Choroid plexus epithelial cell (primary cell): ENCODE data around the gene ZNF224.

ENCODE experiments used
- DNase-seq: peaks from one replicate; pipeline ENCODE4 v3.0.0-alpha.2; 2010; ENCODE audit warnings: low read depth
- H3K4me3 ChIP-seq: 2 replicates; pipeline ENCODE4 v1.5.1; 2011; ENCODE audit warnings: low read depth, mild to moderate bottlenecking, control low read depth, low read length, moderate library complexity
- CTCF ChIP-seq: conservative IDR thresholded peaks from 2 replicates; pipeline ENCODE4 v1.5.1; 2011; ENCODE audit warnings: low read depth, mild to moderate bottlenecking, control low read depth, inconsistent platforms, low read length, moderate library complexity

ZNF224 gene

DNA sequence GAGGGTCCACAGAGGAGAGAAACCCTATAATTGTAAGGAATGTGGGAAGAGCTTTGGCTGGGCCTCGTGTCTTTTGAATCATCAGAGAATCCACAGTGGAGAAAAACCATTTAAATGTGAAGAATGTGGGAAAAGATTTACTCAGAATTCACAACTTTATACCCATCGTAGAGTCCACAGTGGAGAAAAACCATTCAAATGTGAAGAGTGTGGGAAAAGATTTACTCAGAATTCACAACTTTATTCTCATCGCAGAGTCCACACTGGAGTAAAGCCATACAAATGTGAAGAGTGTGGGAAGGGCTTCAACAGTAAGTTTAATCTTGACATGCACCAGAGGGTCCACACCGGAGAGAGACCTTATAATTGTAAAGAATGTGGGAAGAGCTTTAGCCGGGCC, 37.8 kb downstream of the ZNF224 start:
- TF ChIP-seq CTCF, result no peak
- H3K4me3 ChIP-seq, result no peak overlapping the region

GRCh38 chr19:44141191-44142058, 47.3 kb downstream of the ZNF224 start, which contains the start of gene ZNF234:
ZNF234 (plus strand) TSS chr19:44141554; CDS start chr19:44144633, 3,079 bp downstream.
- H3K4me3 ChIP-seq, result peak within 1 kb of the TSS; percentile 90
- DNase-seq, result peak; percentile 82
- no peak for TF ChIP-seq CTCF

More for the DNA sequence above, 37.8 kb downstream of the ZNF224 start:
- DNase-seq, result no peak

DNA sequence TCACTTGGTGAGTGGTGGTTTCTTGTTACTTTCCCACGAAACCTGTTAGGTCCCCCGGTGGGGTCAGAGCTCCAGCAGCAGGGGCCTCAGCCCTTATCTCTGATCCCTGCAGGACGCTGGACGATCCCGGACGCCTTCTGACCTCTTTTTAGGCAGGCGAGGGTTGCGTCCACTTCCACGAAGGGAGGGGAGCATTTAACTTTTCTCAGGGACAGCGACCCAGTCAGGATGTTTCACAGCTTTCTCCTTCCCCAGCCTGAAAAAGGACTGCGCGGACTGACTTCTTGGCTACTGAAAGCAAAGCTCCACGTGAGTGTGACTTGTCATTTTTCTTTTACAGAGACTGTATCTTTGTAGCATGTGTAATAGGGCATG, 47.9 kb downstream of the ZNF224 start:
- TF ChIP-seq CTCF, result no peak
- H3K4me3 ChIP-seq, result peak overlapping the region; percentile 90
- DNase-seq, result peak; percentile 45

- DNase-seq, result no peak
- no peak for TF ChIP-seq CTCF
- no peak overlapping the region for H3K4me3 ChIP-seq
Observed at GRCh38 chr19:44149776-44150175, 55.6 kb downstream of the ZNF224 start.

- H3K4me3 ChIP-seq, result no peak overlapping the region
- no peak for TF ChIP-seq CTCF
- DNase-seq, result no peak
Observed at GRCh38 chr19:44151491-44151890, 57.3 kb downstream of the ZNF224 start.

GRCh38 chr19:44156475-44156874, 62.3 kb downstream of the ZNF224 start:
- H3K4me3 ChIP-seq, result no peak overlapping the region
- TF ChIP-seq CTCF, result no peak
- no peak for DNase-seq
